Measurements from ENCODE around the gene NTPCR.

- TF ChIP-seq CTCF (IDR thresholded peaks at IDR 0.05) = no peak
- no peak for TF ChIP-seq POLR2A (IDR thresholded peaks at IDR 0.05)
- no peak for TF ChIP-seq EP300 (IDR thresholded peaks at IDR 0.05; ENCODE audit: low read depth)
- TF ChIP-seq POLR2AphosphoS5 (IDR thresholded peaks at IDR 0.05) = no peak
These were observed 71.8 kb downstream of the NTPCR start for GRCh38 chr1:233022246-233022645.

Data from transverse colon (tissue), 4 donors.